DND-41 (cell line): ENCODE data around the gene HTR2A.

Source experiments
- CTCF ChIP-seq: IDR thresholded peaks from 2 replicates; pipeline ENCODE4 v1.5.1; 2012; ENCODE audit warnings: borderline replicate concordance, low read length, moderate library complexity, mild to moderate bottlenecking; ENCODE audit not compliant: poor library complexity, severe bottlenecking; ENCODE audit errors: extremely low read depth
- EZH2 ChIP-seq: IDR thresholded peaks from 3 replicates; pipeline ENCODE4 v1.6.1; 2012; ENCODE audit warnings: borderline replicate concordance, low read depth, mild to moderate bottlenecking, moderate library complexity, low read length, inconsistent platforms; ENCODE audit not compliant: severe bottlenecking

GRCh38 chr13:46782066-46782465 lies 114.8 kb downstream of the HTR2A start:
- TF ChIP-seq CTCF (no peak), EZH2 (no peak)
